IPS DF 6.9 (cell line): Measurements from ENCODE around the gene C17orf67.

ENCODE experiments used
- DNase-seq: peaks from one replicate; pipeline ENCODE4 v3.0.0-alpha.2; 2013; ENCODE audit warnings: low read depth, low spot score
- H3K27ac ChIP-seq: one replicate; pipeline ENCODE4 v1.5.1; 2013; ENCODE audit warnings: low read length, control low read depth
- H3K27me3 ChIP-seq: 2 replicates; pipeline ENCODE4 v1.6.1; 2013; ENCODE audit warnings: mild to moderate bottlenecking, low read length; ENCODE audit not compliant: control insufficient read depth, insufficient read depth
- H3K36me3 ChIP-seq: 2 replicates; pipeline ENCODE4 v1.6.1; 2013; ENCODE audit warnings: low read length; ENCODE audit not compliant: control insufficient read depth, insufficient read depth
- H3K4me1 ChIP-seq: 2 replicates; pipeline ENCODE4 v1.6.1; 2013; ENCODE audit warnings: low read length; ENCODE audit not compliant: control insufficient read depth, insufficient read depth
- H3K4me3 ChIP-seq: 2 replicates; pipeline ENCODE4 v1.5.1; 2013; ENCODE audit warnings: mild to moderate bottlenecking, low read length
- H3K9me3 ChIP-seq: 2 replicates; pipeline ENCODE4 v1.6.1; 2013; ENCODE audit warnings: low read length, inconsistent platforms; ENCODE audit not compliant: control insufficient read depth, insufficient read depth
- WGBS: extraction: QIAGEN DNeasy Blood & Tissue Kit; methylation state at CpG from one replicate; pipeline ENCODE4 v1.1.7; 2013; ENCODE audit warnings: mixed read lengths, missing lambda C conversion rate; ENCODE audit not compliant: insufficient read length, insufficient coverage; 5-methylcytosine and 5-hydroxymethylcytosine counted together

C17orf67 gene

DNA sequence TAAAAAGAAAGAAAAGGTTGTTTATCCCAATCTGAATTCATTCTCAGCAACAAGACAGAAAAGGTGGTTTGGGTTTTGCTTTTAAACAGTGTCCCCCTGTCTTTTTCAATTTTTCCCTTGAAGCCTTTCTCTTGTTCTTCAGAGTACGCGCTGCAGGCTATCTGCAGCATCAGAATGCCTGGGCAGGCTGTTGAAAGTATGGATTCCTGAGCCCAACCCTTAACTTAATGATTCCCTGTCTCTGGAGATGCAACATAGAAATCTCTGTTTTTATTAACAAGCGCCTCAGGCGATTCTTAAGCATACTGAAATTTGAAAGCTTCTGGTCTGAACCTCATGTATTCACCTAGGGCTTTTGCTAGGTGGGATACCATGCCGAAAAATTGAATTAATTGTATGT is 32.4 kb upstream of the C17orf67 start:
- no CpG with 5 or more reads among the region's 5 CpGs for WGBS
- no peaks in the 10 kb centered on the region for H3K27me3 ChIP-seq
- no peaks in the 10 kb centered on the region for H3K4me1 ChIP-seq
- no peak for DNase-seq
- H3K27ac ChIP-seq: no peak overlapping the region
- H3K9me3 ChIP-seq: no peaks in the 10 kb centered on the region
- no peak overlapping the region for H3K4me3 ChIP-seq
- H3K36me3 ChIP-seq: no peaks in the 10 kb centered on the region

DNA sequence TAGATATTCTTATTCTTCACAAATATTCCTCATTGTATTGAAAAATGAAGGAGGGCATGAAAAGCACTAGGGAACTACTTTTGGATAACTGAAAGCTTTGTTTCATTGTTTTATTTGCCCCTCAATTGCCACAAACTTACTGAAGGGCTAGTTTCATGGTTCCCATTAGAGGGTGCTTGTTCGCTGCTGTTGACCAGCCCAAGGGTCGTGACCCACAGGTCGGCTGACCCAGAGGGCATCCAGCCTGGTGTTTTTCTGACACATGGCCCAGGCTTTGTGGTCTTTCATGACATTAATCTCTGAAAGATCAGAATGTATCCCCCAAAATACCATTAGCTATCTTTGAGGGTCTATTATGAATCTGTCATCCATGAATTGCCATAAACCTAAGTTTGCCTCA is 30.3 kb upstream of the C17orf67 start:
- H3K36me3 ChIP-seq: no peaks in the 10 kb centered on the region
- WGBS: no CpG with 5 or more reads among the region's 3 CpGs
- H3K4me3 ChIP-seq: no peak overlapping the region

DNA sequence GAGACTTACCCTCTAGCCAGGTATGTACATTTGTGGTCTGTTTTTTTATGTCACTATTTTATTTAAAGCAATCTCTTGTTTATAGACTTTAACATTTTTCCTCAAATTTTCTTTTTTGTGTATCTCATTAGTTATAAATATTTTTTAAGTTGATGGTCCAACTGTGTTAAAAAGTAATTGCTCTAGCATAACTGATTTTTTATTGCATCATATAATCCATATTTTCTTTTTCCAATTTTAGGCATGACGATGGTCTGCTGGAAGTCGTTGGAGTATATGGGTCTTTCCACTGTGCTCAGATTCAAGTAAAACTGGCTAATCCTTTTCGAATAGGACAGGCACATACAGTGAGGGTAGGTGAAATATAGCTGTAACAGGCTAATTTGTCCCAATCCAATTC is 28.2 kb upstream of the C17orf67 start:
- no peak for DNase-seq
- no peaks in the 10 kb centered on the region for H3K27me3 ChIP-seq
- no CpG with 5 or more reads among the region's 3 CpGs for WGBS
- no peak overlapping the region for H3K27ac ChIP-seq
- H3K4me3 ChIP-seq: no peak overlapping the region
- H3K36me3 ChIP-seq: no peaks in the 10 kb centered on the region
- no peaks in the 10 kb centered on the region for H3K4me1 ChIP-seq
- no peaks in the 10 kb centered on the region for H3K9me3 ChIP-seq

More for the DNA sequence above, 30.3 kb upstream of the C17orf67 start:
- Histone ChIP-seq H3K9me3 (no peaks in the 10 kb centered on the region), H3K27me3 (no peaks in the 10 kb centered on the region), H3K27ac (no peak overlapping the region), H3K4me1 (no peaks in the 10 kb centered on the region)
- DNase-seq: no peak

DNA sequence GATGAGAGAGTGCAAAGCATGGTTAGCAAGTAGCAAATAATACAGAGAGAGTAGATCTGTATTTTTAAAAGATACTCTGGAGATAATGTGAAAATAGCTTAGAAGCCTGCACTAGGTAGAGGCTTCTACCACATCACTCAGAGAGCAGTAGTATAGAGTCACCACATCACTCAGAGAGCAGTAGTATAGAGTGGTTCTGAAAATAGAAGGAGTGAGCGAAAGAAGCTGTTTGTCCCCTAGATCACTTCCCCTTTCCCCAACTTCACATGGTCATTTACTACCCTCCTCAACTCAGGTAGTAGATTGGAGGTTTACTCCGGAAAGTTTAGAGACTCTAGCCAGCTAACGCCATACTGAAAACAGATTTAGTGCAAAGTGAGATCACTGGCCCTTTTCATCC is 17.3 kb upstream of the C17orf67 start:
- Histone ChIP-seq H3K4me1 (no peaks in the 10 kb centered on the region), H3K36me3 (peaks cover 3% of the 10 kb centered on the region; the same call in 1 of the 2 replicates), H3K27ac (no peak overlapping the region), H3K27me3 (no peaks in the 10 kb centered on the region), H3K9me3 (no peaks in the 10 kb centered on the region), H3K4me3 (no peak overlapping the region)
- no peak for DNase-seq
- WGBS: no CpG with 5 or more reads among the region's 3 CpGs

DNA sequence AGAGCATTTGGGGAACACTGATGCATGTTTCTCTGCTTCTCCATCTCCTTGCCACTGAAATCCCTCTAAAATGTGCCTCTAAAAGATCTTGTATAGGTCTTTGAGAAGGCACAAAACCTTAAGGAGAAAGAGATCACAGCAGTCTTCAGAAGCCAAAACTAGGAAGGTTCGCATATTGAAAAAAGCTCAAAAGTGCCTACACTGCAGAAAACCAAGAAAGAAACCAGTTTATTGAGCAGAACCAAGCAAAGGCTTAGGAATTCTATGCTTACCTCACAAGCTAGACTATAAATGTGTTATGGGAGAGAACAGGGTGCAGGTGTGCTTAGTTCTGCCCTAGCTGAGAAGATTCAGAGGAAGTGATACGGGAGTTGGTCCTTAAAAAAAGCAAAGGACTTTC is 16.9 kb upstream of the C17orf67 start:
- no peak overlapping the region for H3K27ac ChIP-seq
- WGBS: no CpG with 5 or more reads among the region's 2 CpGs
- H3K9me3 ChIP-seq: no peaks in the 10 kb centered on the region
- no peak overlapping the region for H3K4me3 ChIP-seq
- H3K36me3 ChIP-seq: peaks cover 3% of the 10 kb centered on the region; the same call in 1 of the 2 replicates
- no peak for DNase-seq
- no peaks in the 10 kb centered on the region for H3K27me3 ChIP-seq
- no peaks in the 10 kb centered on the region for H3K4me1 ChIP-seq

DNA sequence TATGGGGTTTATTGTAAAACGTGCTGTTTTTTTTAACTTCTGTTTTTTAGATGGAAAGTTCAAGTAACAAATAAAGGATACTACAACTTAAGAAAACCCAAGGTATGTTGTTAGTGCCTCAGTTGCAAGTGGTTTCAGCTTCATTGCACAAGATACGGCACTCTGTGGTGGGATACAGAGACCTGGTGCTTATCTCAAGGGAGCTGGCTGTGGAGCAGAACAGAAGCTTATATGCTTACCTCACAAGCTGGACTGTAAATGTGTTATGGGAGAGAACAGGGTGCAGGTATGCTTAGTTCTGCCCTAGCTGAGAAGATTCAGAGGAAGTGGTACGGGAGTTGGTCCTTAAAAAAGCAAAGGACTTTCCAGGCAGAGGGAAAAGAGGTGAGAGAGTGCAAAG is 15.4 kb upstream of the C17orf67 start:
- H3K4me1 ChIP-seq: no peaks in the 10 kb centered on the region
- H3K9me3 ChIP-seq: no peaks in the 10 kb centered on the region
- H3K36me3 ChIP-seq: peaks cover 3% of the 10 kb centered on the region; the same call in 1 of the 2 replicates
- DNase-seq: no peak
- WGBS: no CpG with 5 or more reads among the region's 3 CpGs
- no peak overlapping the region for H3K27ac ChIP-seq
- no peak overlapping the region for H3K4me3 ChIP-seq
- H3K27me3 ChIP-seq: no peaks in the 10 kb centered on the region

DNA sequence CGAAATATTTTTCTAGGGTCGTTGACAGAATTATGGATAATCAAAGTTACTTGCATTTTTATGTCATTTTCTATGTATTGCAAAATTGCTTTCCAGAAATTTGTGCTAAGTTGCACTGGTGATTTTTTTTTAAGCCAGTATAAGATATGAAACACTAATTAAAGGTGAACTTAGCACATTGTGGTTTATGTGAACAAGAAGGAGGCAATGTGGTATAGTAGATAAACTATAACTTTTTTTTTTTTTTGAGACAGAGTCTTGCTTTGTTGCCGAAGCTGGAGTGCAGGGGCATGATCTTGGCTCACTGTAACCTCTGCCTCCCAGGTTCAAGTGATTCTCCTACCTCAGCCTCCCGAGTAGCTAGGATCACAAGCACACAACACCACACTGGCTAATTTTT is 13.4 kb upstream of the C17orf67 start:
- no CpG with 5 or more reads among the region's 4 CpGs for WGBS
- Histone ChIP-seq H3K27me3 (no peaks in the 10 kb centered on the region), H3K27ac (no peak overlapping the region), H3K4me1 (no peaks in the 10 kb centered on the region), H3K36me3 (peaks cover 3% of the 10 kb centered on the region; the same call in 1 of the 2 replicates), H3K4me3 (no peak overlapping the region), H3K9me3 (no peaks in the 10 kb centered on the region)
- no peak for DNase-seq

DNA sequence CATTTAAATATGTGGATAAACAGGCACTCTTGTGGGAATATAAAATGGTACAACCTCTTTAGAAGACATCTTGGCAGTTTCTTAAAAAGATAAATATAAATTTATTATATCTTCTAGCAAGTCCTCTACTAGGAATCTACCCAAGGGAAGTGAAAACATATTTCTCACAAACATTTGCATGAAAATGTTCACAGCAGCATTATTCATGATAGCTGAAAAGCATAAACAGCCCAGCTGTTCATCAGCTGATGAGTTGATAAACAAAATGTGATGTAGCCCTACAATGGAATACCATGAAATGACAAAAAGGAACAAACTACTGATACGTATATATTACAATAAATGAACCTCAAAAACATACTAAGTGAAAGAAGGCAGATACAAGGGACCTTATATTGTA is 12.2 kb upstream of the C17orf67 start:
- Histone ChIP-seq H3K4me1 (no peaks in the 10 kb centered on the region), H3K27me3 (no peaks in the 10 kb centered on the region), H3K27ac (no peak overlapping the region), H3K36me3 (peaks cover 3% of the 10 kb centered on the region; the same call in 1 of the 2 replicates), H3K4me3 (no peak overlapping the region), H3K9me3 (no peaks in the 10 kb centered on the region)
- WGBS: no CpG with 5 or more reads among the region's 1 CpG
- DNase-seq: no peak

DNA sequence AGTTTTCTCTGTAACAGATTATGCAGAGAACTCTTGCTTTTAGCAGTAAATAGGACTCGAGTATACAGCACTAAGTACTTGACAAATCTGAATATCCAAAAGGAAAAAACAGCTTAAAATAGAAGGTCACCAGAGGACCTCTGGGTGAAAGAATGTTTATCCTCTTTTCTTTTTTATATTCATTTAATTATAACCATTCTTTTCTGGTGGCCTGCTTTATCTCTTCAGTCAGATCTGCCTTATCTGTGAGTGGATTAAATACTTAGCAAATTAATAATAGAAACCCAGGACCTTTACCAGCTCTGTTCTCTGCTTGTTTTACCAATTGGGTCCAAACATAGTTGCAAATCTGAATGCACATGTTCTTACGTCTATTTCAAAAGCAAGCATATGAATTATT is 8.9 kb upstream of the C17orf67 start:
- no peak for DNase-seq
- no peaks in the 10 kb centered on the region for H3K9me3 ChIP-seq
- H3K4me3 ChIP-seq: no peak overlapping the region
- H3K4me1 ChIP-seq: no peaks in the 10 kb centered on the region
- no peaks in the 10 kb centered on the region for H3K27me3 ChIP-seq
- H3K36me3 ChIP-seq: no peaks in the 10 kb centered on the region
- no peak overlapping the region for H3K27ac ChIP-seq
- WGBS: no CpG with 5 or more reads among the region's 2 CpGs

DNA sequence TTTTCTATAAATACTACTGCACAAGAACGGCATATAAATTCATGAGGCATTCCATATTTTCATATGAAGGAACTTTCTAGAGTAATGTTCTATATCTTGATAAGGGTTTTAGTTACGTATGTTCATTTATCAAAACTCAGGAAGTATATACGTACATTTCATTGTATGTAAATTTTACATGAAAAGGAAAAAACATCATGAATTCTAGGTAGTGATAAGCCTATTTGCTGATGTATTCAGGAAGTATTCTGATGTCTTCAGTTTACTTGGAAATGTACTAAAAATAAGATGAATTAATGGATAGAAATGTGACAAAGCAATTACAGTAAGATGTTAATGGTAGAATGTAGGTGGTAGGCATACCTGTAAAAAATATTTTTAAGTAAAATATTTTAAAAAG is 5.0 kb upstream of the C17orf67 start:
- no peak for DNase-seq
- H3K36me3 ChIP-seq: no peaks in the 10 kb centered on the region; the same call in 1 of the 2 replicates
- H3K27ac ChIP-seq: no peak overlapping the region
- H3K9me3 ChIP-seq: no peaks in the 10 kb centered on the region
- H3K4me3 ChIP-seq: no peak overlapping the region
- H3K4me1 ChIP-seq: 0 out of 2 replicates have a peak, but pooled peaks cover 3% of the 10 kb centered on the region
- WGBS: no CpG with 5 or more reads among the region's 3 CpGs
- H3K27me3 ChIP-seq: no peaks in the 10 kb centered on the region; the same call in 1 of the 2 replicates

DNA sequence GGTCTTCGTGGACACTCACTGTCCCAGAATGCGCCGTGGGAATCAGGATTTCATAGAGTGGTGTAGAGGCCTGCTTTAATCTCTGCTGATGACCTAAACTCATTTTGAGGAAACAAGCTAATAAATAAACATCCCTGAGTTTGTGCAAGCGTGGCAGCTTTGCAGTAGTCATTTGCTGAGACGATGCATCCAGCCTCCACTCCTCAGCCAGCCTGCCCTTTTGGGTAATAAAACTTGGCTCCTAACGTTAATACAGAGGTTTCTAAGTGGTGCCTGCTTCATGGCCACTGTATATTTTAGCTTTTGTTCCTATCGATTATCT is 1.5 kb upstream of the C17orf67 start:
- Histone ChIP-seq H3K27ac (no peak overlapping the region), H3K9me3 (no peaks in the 10 kb centered on the region), H3K4me1 (peaks cover 3% of the 10 kb centered on the region; the same call in 1 of the 2 replicates), H3K27me3 (no peaks in the 10 kb centered on the region; the same call in 1 of the 2 replicates), H3K4me3 (peak overlapping the region; percentile 68; the same call in 1 of the 2 replicates), H3K36me3 (no peaks in the 10 kb centered on the region; the same call in 1 of the 2 replicates)
- no CpG with 5 or more reads among the region's 7 CpGs for WGBS
- no peak for DNase-seq
